Measurements from ENCODE around the gene PDE11A.

Gene PDE11A

GRCh38 chr2:177584030-177584692 is 488.4 kb downstream of the PDE11A start:
- no peak overlapping the region for H3K27ac ChIP-seq
- TF ChIP-seq CTCF (IDR thresholded peaks at IDR 0.05) (no peak), ZFX (IDR thresholded peaks at IDR 0.05; ENCODE audit: borderline replicate concordance) (no peak)

GRCh38 chr2:177582000-177582399 is 490.6 kb downstream of the PDE11A start:
- no peak for TF ChIP-seq ZFX (IDR thresholded peaks at IDR 0.05; ENCODE audit: borderline replicate concordance)
- no peak for TF ChIP-seq CTCF (IDR thresholded peaks at IDR 0.05)
- H3K27ac ChIP-seq, result no peak overlapping the region

GRCh38 chr2:177579486-177580036 is 493.0 kb downstream of the PDE11A start:
- H3K27ac ChIP-seq, result no peak overlapping the region
- TF ChIP-seq ZFX (IDR thresholded peaks at IDR 0.05; ENCODE audit: borderline replicate concordance) (no peak), CTCF (IDR thresholded peaks at IDR 0.05) (no peak)

GRCh38 chr2:177578454-177578853 is 494.1 kb downstream of the PDE11A start:
- TF ChIP-seq ZFX (IDR thresholded peaks at IDR 0.05; ENCODE audit: borderline replicate concordance) (no peak), CTCF (IDR thresholded peaks at IDR 0.05) (no peak)

GRCh38 chr2:177577075-177577474 is 495.5 kb downstream of the PDE11A start:
- TF ChIP-seq CTCF (IDR thresholded peaks at IDR 0.05) (no peak), ZFX (IDR thresholded peaks at IDR 0.05; ENCODE audit: borderline replicate concordance) (no peak)

More at GRCh38 chr2:177578454-177578853, 494.1 kb downstream of the PDE11A start:
- no peak overlapping the region for H3K27ac ChIP-seq

GRCh38 chr2:177575358-177575757 is 497.2 kb downstream of the PDE11A start:
- no peak overlapping the region for H3K27ac ChIP-seq
- TF ChIP-seq CTCF (IDR thresholded peaks at IDR 0.05), result no peak
- no peak for TF ChIP-seq ZFX (IDR thresholded peaks at IDR 0.05; ENCODE audit: borderline replicate concordance)

More at GRCh38 chr2:177577075-177577474, 495.5 kb downstream of the PDE11A start:
- H3K27ac ChIP-seq, result no peak overlapping the region

- TF ChIP-seq CTCF (IDR thresholded peaks at IDR 0.05), result no peak
- no peak for TF ChIP-seq ZFX (IDR thresholded peaks at IDR 0.05; ENCODE audit: borderline replicate concordance)
- H3K27ac ChIP-seq, result no peak overlapping the region
Measured at GRCh38 chr2:177574356-177574755, 498.2 kb downstream of the PDE11A start.
